ENCODE results near the gene ARSK. TPM values are rescaled to one million over a fixed set of nuclear protein-coding genes. Genes with fewer than 3 reads are reported as not detected.

The ARSK gene
- total and polyA plus RNA-seq, 12 donors, result 2.3 to 15.3 (median 7.7) TPM

- Histone ChIP-seq H3K4me1 (replicated peaks in 1 of 2) (no peaks in the 10 kb centered on the region), H3K36me3 (replicated peaks in 1 of 2) (no peaks in the 10 kb centered on the region), H3K4me3 (no peak overlapping the region), H3K9me3 (replicated peaks in 1 of 3) (no peaks in the 10 kb centered on the region), H3K27me3 (no peaks in the 10 kb centered on the region), H3K27ac (no peak overlapping the region)
- intact Hi-C loops (cut with DNase I), result no loop called here
- TF ChIP-seq CTCF (IDR thresholded peaks at IDR 0.05) (no peak), POLR2A (IDR thresholded peaks at IDR 0.05) (no peak)
- WGBS, 4 donors, result 97 to 100% (median 99%) methylated on average over 1 of the region's 1 CpG
- no peak for DNase-seq
Measured at GRCh38 chr5:95583992-95584391, 29.1 kb downstream of the ARSK start.

GRCh38 chr5:95590880-95591279, 36.0 kb downstream of the ARSK start:
- 68 to 90% (median 74%) methylated on average over 1 of the region's 1 CpG for WGBS, 4 donors
- H3K27me3 ChIP-seq, result no peaks in the 10 kb centered on the region
- peaks cover 5 to 12% of the 10 kb centered on the region in 2 donors for H3K4me1 ChIP-seq (replicated peaks in 1 of 2)
- H3K27ac ChIP-seq, result peak overlapping the region in 1 of 5 donors; percentile 2
- TF ChIP-seq POLR2A (IDR thresholded peaks at IDR 0.05), result no peak
- TF ChIP-seq CTCF (IDR thresholded peaks at IDR 0.05), result no peak
- no peaks in the 10 kb centered on the region for H3K9me3 ChIP-seq (replicated peaks in 1 of 3)
- H3K4me3 ChIP-seq, result no peak overlapping the region
- DNase-seq, result no peak
- no peaks in the 10 kb centered on the region for H3K36me3 ChIP-seq (replicated peaks in 1 of 2)
- intact Hi-C loops (cut with DNase I), result no loop called here

- Histone ChIP-seq H3K4me3 (no peak overlapping the region), H3K27ac (peak overlapping the region in 3 of 5 donors; percentile 2 to 34 (median 27)), H3K27me3 (no peaks in the 10 kb centered on the region), H3K36me3 (replicated peaks in 1 of 2) (no peaks in the 10 kb centered on the region), H3K9me3 (replicated peaks in 1 of 3) (no peaks in the 10 kb centered on the region), H3K4me1 (replicated peaks in 1 of 2) (peaks cover 5 to 12% of the 10 kb centered on the region in 2 donors)
- peak in 2 of 7 donors; percentile 2 to 10 for DNase-seq
- intact Hi-C loops (cut with DNase I), result no loop called here
- WGBS, 4 donors, result 80 to 87% (median 83%) methylated on average over 5 of the region's 5 CpGs
- TF ChIP-seq CTCF (IDR thresholded peaks at IDR 0.05), result no peak
- TF ChIP-seq POLR2A (IDR thresholded peaks at IDR 0.05), result no peak
Measured at GRCh38 chr5:95591490-95591901, 36.6 kb downstream of the ARSK start.

- H3K27ac ChIP-seq, result no peak overlapping the region
- H3K27me3 ChIP-seq, result no peaks in the 10 kb centered on the region
- intact Hi-C loops (cut with DNase I), result no loop called here
- TF ChIP-seq CTCF (IDR thresholded peaks at IDR 0.05), result no peak
- no peak for TF ChIP-seq POLR2A (IDR thresholded peaks at IDR 0.05)
- no peak overlapping the region for H3K4me3 ChIP-seq
- peak in 4 of 7 donors; percentile 11 to 44 (median 28) for DNase-seq
- peaks cover 5 to 12% of the 10 kb centered on the region in 2 donors for H3K4me1 ChIP-seq (replicated peaks in 1 of 2)
- H3K36me3 ChIP-seq (replicated peaks in 1 of 2), result no peaks in the 10 kb centered on the region
- WGBS, 4 donors, result 91 to 93% (median 92%) methylated on average over 3 of the region's 3 CpGs
- no peaks in the 10 kb centered on the region for H3K9me3 ChIP-seq (replicated peaks in 1 of 3)
Measured at GRCh38 chr5:95595289-95595931, 40.5 kb downstream of the ARSK start.
